HG02938 (cell line): ENCODE results near the gene USP8.

Experiments used
- ATAC-seq: cut with Tn5 transposase; IDR thresholded peaks from one replicate; pipeline ENCODE4 v1.9.1; 2021; ENCODE audit warnings: mild to moderate bottlenecking, moderate library complexity; ENCODE audit not compliant: unreplicated experiment

USP8 gene

GRCh38 chr15:50531163-50531562, 107.0 kb downstream of the USP8 start:
- ATAC-seq: no peak

- ATAC-seq: no peak
These were observed 107.6 kb downstream of the USP8 start for GRCh38 chr15:50531766-50532165.

- no peak for ATAC-seq
These were observed 118.6 kb downstream of the USP8 start for GRCh38 chr15:50542887-50543210.

GRCh38 chr15:50543556-50543955, 119.4 kb downstream of the USP8 start:
- ATAC-seq: no peak

GRCh38 chr15:50544368-50544767, 120.2 kb downstream of the USP8 start:
- ATAC-seq: no peak

- ATAC-seq: no peak
These were observed 122.4 kb downstream of the USP8 start, which contains the start of gene USP50 for GRCh38 chr15:50546566-50546965. USP50 (minus strand) TSS chr15:50546666; CDS start chr15:50546525, 141 bp downstream.

GRCh38 chr15:50549326-50549725, 125.1 kb downstream of the USP8 start:
- no peak for ATAC-seq

- no peak for ATAC-seq
These were observed 128.0 kb downstream of the USP8 start for GRCh38 chr15:50552238-50552637.

- no peak for ATAC-seq
These were observed 132.6 kb downstream of the USP8 start for GRCh38 chr15:50556642-50557371.

- no peak for ATAC-seq
These were observed 133.8 kb downstream of the USP8 start for GRCh38 chr15:50558012-50558411.

GRCh38 chr15:50562735-50563640, 138.8 kb downstream of the USP8 start:
- ATAC-seq: no peak

- no peak for ATAC-seq
These were observed 139.6 kb downstream of the USP8 start for GRCh38 chr15:50563756-50564155.
